ENCODE data around the gene NCAPG. TPM values are rescaled to one million over a fixed set of nuclear protein-coding genes. Genes with fewer than 3 reads are reported as not detected.

Gene NCAPG
- total and polyA plus RNA-seq, 4 donors: 0.08 to 45.2 (median 0.91) TPM

DNA sequence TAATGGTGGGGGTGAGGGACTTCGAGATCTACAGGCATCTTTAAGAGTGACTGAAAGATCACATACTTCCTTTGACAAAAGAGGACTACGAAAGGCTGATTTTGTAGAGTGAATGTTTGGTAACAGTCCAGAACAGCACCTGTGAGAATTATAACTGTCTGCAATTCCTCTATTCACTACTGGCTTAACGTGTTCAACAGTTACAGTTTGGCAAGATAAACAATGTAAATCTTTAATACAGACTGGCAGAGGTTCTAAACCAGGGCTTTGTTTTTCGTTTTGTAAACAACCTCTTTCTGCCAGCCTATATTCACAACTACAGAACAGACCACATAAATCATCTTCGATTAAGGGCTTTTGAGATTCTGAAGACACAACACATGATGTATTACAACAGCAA lies 66.9 kb downstream of the NCAPG start (continued):
- no peak for TF ChIP-seq HNF4A (conservative IDR thresholded peaks at IDR 0.05)
- TF ChIP-seq FOXA2 (IDR thresholded peaks at IDR 0.05): no peak
- TF ChIP-seq YY1 (IDR thresholded peaks at IDR 0.05): no peak
- TF ChIP-seq SP1 (IDR thresholded peaks at IDR 0.05): no peak
- TF ChIP-seq, protein P1, sequence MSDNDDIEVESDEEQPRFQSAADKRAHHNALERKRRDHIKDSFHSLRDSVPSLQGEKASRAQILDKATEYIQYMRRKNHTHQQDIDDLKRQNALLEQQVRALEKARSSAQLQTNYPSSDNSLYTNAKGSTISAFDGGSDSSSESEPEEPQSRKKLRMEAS (IDR thresholded peaks at IDR 0.05): no peak
- TF ChIP-seq RXRA (IDR thresholded peaks at IDR 0.05): no peak
- no peak for TF ChIP-seq JUND (IDR thresholded peaks at IDR 0.05)
- no peak for TF ChIP-seq GABPA (IDR thresholded peaks at IDR 0.05 in 1 of 2, conservative IDR thresholded peaks at IDR 0.05 in 1 of 2)
- TF ChIP-seq FOXA1 (IDR thresholded peaks at IDR 0.05): no peak

DNA sequence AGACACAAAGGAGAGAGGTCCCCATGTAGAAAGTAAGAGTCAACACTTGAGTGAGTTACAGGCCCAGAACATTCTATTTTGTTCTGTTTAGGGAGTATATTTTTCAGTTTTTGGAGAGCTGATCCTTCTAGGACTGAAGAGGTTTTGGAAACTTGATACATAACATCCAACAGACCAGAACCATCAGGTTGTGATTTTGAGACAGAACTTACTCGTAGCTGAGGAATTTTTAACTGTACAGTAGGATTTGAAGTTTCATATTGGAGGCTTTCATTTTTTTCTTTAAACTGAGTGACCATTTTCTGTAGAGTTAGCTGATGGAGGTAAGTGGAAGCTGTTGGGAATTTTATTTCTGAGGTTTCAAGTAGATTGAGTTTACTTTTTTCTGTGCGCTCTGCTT lies 73.3 kb downstream of the NCAPG start:
- no peaks in the 10 kb centered on the region for H3K4me1 ChIP-seq (ENCODE audit: control insufficient read depth in 4 of 4, insufficient read depth in 4 of 4, low read length in 3 of 4)
- DNase-seq (ENCODE audit: low spot score): no peak
- WGBS: 98% methylated on average over 2 of the region's 2 CpGs
- H3K9ac ChIP-seq (ENCODE audit: low read depth in 1 of 2, low read length in 2 of 2): no peak overlapping the region
- H3K4me3 ChIP-seq (ENCODE audit: low read depth in 1 of 3, low read length in 3 of 3): no peak overlapping the region
- TF ChIP-seq, protein P2, sequence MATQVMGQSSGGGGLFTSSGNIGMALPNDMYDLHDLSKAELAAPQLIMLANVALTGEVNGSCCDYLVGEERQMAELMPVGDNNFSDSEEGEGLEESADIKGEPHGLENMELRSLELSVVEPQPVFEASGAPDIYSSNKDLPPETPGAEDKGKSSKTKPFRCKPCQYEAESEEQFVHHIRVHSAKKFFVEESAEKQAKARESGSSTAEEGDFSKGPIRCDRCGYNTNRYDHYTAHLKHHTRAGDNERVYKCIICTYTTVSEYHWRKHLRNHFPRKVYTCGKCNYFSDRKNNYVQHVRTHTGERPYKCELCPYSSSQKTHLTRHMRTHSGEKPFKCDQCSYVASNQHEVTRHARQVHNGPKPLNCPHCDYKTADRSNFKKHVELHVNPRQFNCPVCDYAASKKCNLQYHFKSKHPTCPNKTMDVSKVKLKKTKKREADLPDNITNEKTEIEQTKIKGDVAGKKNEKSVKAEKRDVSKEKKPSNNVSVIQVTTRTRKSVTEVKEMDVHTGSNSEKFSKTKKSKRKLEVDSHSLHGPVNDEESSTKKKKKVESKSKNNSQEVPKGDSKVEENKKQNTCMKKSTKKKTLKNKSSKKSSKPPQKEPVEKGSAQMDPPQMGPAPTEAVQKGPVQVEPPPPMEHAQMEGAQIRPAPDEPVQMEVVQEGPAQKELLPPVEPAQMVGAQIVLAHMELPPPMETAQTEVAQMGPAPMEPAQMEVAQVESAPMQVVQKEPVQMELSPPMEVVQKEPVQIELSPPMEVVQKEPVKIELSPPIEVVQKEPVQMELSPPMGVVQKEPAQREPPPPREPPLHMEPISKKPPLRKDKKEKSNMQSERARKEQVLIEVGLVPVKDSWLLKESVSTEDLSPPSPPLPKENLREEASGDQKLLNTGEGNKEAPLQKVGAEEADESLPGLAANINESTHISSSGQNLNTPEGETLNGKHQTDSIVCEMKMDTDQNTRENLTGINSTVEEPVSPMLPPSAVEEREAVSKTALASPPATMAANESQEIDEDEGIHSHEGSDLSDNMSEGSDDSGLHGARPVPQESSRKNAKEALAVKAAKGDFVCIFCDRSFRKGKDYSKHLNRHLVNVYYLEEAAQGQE (IDR thresholded peaks at IDR 0.05): no peak
- TF ChIP-seq JUND (IDR thresholded peaks at IDR 0.05): no peak
- no peak for TF ChIP-seq RXRA (IDR thresholded peaks at IDR 0.05)
- TF ChIP-seq HNF4G (IDR thresholded peaks at IDR 0.05): no peak
- no peak for TF ChIP-seq FOXA2 (IDR thresholded peaks at IDR 0.05)
- no peak for TF ChIP-seq GABPA (IDR thresholded peaks at IDR 0.05 in 1 of 2, conservative IDR thresholded peaks at IDR 0.05 in 1 of 2)
- TF ChIP-seq, protein P1 (IDR thresholded peaks at IDR 0.05): no peak
- peaks cover 0 to 12% (median 6%) of the 10 kb centered on the region in 4 donors for H3K36me3 ChIP-seq (ENCODE audit: control insufficient read depth in 4 of 4, insufficient read depth in 3 of 4, low read depth in 1 of 4, low read length in 3 of 4)
- no peak overlapping the region for H3K27ac ChIP-seq (ENCODE audit: low read depth in 1 of 2, low read length in 2 of 2)
- H3K9me3 ChIP-seq (ENCODE audit: control insufficient read depth in 4 of 4, low read length in 3 of 4): no peaks in the 10 kb centered on the region
- no peaks in the 10 kb centered on the region for H3K27me3 ChIP-seq (ENCODE audit: control insufficient read depth in 4 of 4, insufficient read depth in 4 of 4, low read length in 3 of 4)

DNA sequence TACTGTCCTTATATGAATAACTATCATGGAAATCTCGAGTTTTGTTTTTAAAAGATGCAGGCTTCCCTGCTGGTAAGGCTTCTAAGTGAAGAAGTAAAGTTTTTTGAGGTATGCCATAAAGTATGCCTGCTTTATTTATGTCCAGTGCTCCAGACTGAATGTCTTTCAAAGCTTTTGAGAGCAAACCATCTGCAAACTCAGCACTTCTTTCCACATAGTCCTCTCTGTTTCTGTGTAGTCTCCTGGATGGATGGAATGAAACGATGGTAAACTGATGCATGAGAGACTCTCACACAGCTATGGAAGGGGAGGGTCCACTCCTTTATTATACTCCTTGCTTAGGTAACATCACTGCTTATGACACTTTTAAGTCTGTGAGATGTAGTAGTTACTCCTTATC lies 73.7 kb downstream of the NCAPG start:
- no peaks in the 10 kb centered on the region for H3K4me1 ChIP-seq (ENCODE audit: control insufficient read depth in 4 of 4, insufficient read depth in 4 of 4, low read length in 3 of 4)
- H3K9me3 ChIP-seq (ENCODE audit: control insufficient read depth in 4 of 4, low read length in 3 of 4): no peaks in the 10 kb centered on the region
- no peak overlapping the region for H3K4me3 ChIP-seq (ENCODE audit: low read depth in 1 of 3, low read length in 3 of 3)
- DNase-seq (ENCODE audit: low spot score): no peak
- H3K9ac ChIP-seq (ENCODE audit: low read depth in 1 of 2, low read length in 2 of 2): no peak overlapping the region
- H3K36me3 ChIP-seq (ENCODE audit: control insufficient read depth in 4 of 4, insufficient read depth in 3 of 4, low read depth in 1 of 4, low read length in 3 of 4): peaks cover 0 to 12% (median 6%) of the 10 kb centered on the region in 4 donors
- TF ChIP-seq YY1 (IDR thresholded peaks at IDR 0.05) (no peak), RAD21 (IDR thresholded peaks at IDR 0.05) (no peak), HNF4G (IDR thresholded peaks at IDR 0.05) (no peak), EGR1 (IDR thresholded peaks at IDR 0.05; ENCODE audit: low read depth in 2 of 2) (no peak), FOXA1 (IDR thresholded peaks at IDR 0.05) (no peak), TAF1 (conservative IDR thresholded peaks at IDR 0.05) (no peak), NR2F2 (IDR thresholded peaks at IDR 0.05) (no peak)
- TF ChIP-seq, protein P3, sequence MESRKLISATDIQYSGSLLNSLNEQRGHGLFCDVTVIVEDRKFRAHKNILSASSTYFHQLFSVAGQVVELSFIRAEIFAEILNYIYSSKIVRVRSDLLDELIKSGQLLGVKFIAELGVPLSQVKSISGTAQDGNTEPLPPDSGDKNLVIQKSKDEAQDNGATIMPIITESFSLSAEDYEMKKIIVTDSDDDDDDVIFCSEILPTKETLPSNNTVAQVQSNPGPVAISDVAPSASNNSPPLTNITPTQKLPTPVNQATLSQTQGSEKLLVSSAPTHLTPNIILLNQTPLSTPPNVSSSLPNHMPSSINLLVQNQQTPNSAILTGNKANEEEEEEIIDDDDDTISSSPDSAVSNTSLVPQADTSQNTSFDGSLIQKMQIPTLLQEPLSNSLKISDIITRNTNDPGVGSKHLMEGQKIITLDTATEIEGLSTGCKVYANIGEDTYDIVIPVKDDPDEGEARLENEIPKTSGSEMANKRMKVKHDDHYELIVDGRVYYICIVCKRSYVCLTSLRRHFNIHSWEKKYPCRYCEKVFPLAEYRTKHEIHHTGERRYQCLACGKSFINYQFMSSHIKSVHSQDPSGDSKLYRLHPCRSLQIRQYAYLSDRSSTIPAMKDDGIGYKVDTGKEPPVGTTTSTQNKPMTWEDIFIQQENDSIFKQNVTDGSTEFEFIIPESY (IDR thresholded peaks at IDR 0.05): no peak
- TF ChIP-seq, protein P4, sequence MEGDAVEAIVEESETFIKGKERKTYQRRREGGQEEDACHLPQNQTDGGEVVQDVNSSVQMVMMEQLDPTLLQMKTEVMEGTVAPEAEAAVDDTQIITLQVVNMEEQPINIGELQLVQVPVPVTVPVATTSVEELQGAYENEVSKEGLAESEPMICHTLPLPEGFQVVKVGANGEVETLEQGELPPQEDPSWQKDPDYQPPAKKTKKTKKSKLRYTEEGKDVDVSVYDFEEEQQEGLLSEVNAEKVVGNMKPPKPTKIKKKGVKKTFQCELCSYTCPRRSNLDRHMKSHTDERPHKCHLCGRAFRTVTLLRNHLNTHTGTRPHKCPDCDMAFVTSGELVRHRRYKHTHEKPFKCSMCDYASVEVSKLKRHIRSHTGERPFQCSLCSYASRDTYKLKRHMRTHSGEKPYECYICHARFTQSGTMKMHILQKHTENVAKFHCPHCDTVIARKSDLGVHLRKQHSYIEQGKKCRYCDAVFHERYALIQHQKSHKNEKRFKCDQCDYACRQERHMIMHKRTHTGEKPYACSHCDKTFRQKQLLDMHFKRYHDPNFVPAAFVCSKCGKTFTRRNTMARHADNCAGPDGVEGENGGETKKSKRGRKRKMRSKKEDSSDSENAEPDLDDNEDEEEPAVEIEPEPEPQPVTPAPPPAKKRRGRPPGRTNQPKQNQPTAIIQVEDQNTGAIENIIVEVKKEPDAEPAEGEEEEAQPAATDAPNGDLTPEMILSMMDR (IDR thresholded peaks at IDR 0.05; ENCODE audit: low read depth, low read length, missing input control): no peak
- no peak overlapping the region for H3K27ac ChIP-seq (ENCODE audit: low read depth in 1 of 2, low read length in 2 of 2)
- H3K27me3 ChIP-seq (ENCODE audit: control insufficient read depth in 4 of 4, insufficient read depth in 4 of 4, low read length in 3 of 4): no peaks in the 10 kb centered on the region
- WGBS: 93% methylated on average over 2 of the region's 2 CpGs

Data from liver (tissue), 9 donors.